ENCODE results near the gene UBAP1L. TPM values are rescaled to one million over a fixed set of nuclear protein-coding genes. Genes with fewer than 3 reads are reported as not detected.

Gene UBAP1L
- total RNA-seq, 1 experiment from 2014 or later: 3.0 TPM

- H3K27me3 Mint-ChIP-seq (ENCODE audit: low read depth): no peaks in the 10 kb centered on the region; the same call in 1 of the 2 replicates
- no peaks in the 10 kb centered on the region for H3K27me3 ChIP-seq (ENCODE audit: insufficient read depth, low read length)
- H4K5ac ChIP-seq (ENCODE audit: insufficient read length, low read depth, low read length): no peak overlapping the region
- H4K20me1 ChIP-seq (ENCODE audit: control insufficient read depth, insufficient read depth, insufficient read length): no peaks in the 10 kb centered on the region
- no peaks in the 10 kb centered on the region for H3K79me2 ChIP-seq (ENCODE audit: insufficient read depth, low read length)
- DNase-seq: no peak
- peaks cover 0 to 15% (median 8%) of the 10 kb centered on the region in 3 experiments; a peak in 6 of 7 replicates for H3K36me3 Mint-ChIP-seq (ENCODE audit: insufficient read depth in 1 of 3, low read depth in 3 of 3)
- H3K79me1 ChIP-seq (ENCODE audit: insufficient read depth, low read depth, low read length, poor library complexity, severe bottlenecking): no peaks in the 10 kb centered on the region
- no peak overlapping the region for H4K91ac ChIP-seq (ENCODE audit: insufficient read length, low read depth, low read length)
- TF ChIP-seq, protein P1, sequence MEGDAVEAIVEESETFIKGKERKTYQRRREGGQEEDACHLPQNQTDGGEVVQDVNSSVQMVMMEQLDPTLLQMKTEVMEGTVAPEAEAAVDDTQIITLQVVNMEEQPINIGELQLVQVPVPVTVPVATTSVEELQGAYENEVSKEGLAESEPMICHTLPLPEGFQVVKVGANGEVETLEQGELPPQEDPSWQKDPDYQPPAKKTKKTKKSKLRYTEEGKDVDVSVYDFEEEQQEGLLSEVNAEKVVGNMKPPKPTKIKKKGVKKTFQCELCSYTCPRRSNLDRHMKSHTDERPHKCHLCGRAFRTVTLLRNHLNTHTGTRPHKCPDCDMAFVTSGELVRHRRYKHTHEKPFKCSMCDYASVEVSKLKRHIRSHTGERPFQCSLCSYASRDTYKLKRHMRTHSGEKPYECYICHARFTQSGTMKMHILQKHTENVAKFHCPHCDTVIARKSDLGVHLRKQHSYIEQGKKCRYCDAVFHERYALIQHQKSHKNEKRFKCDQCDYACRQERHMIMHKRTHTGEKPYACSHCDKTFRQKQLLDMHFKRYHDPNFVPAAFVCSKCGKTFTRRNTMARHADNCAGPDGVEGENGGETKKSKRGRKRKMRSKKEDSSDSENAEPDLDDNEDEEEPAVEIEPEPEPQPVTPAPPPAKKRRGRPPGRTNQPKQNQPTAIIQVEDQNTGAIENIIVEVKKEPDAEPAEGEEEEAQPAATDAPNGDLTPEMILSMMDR (conservative IDR thresholded peaks at IDR 0.05): no peak
- no peak overlapping the region for H3K27ac ChIP-seq (ENCODE audit: insufficient read length, low read depth, low read length)
- H3K9me3 ChIP-seq (ENCODE audit: control insufficient read depth, low read depth, low read length): no peaks in the 10 kb centered on the region
- H2BK120ac ChIP-seq (ENCODE audit: low read depth, low read length, poor library complexity, severe bottlenecking): no peak overlapping the region
- H3K27ac Mint-ChIP-seq: no peak overlapping the region
- H3T11ph ChIP-seq (ENCODE audit: low read length): no peak overlapping the region
- H3K4ac ChIP-seq (ENCODE audit: low read depth, low read length): no peak overlapping the region
- no peak overlapping the region for H3K23ac ChIP-seq (ENCODE audit: insufficient read length, low read depth, low read length)
- H3K18ac ChIP-seq (ENCODE audit: insufficient read length, low read depth, low read length): no peak overlapping the region
- no peak overlapping the region for H3K4me2 ChIP-seq (ENCODE audit: insufficient read depth, insufficient read length, low read length)
- H3K56ac ChIP-seq (ENCODE audit: insufficient read length, low read depth, low read length): no peak overlapping the region
- H2BK20ac ChIP-seq (ENCODE audit: low read depth, low read length, poor library complexity, severe bottlenecking): no peak overlapping the region
- H3K4me1 Mint-ChIP-seq: peaks cover 3 to 6% of the 10 kb centered on the region in 2 experiments; a peak in 2 of 4 replicates
- no peaks in the 10 kb centered on the region for H3K23me2 ChIP-seq (ENCODE audit: insufficient read length, low read depth, low read length, poor library complexity, severe bottlenecking)
- no peak overlapping the region for H2BK5ac ChIP-seq (ENCODE audit: insufficient read length, low read length)
- H2BK15ac ChIP-seq (ENCODE audit: low read depth, low read length): no peak overlapping the region
- WGBS (ENCODE audit: extremely low coverage, insufficient read length, low lambda C conversion rate): no CpG with 5 or more reads among the region's 6 CpGs
- no peak overlapping the region for H3K14ac ChIP-seq (ENCODE audit: insufficient read depth, low read length)
- no peak overlapping the region for H2BK12ac ChIP-seq (ENCODE audit: insufficient read length, low read depth, low read length)
- no peak overlapping the region for H3K9ac ChIP-seq (ENCODE audit: extremely low read depth, insufficient read length, low read length)
- no peak overlapping the region for H4K8ac ChIP-seq (replicated peaks; ENCODE audit: insufficient read length, low read depth, low read length)
- H3K4me3 Mint-ChIP-seq: no peak overlapping the region
- H2AFZ ChIP-seq (ENCODE audit: low read length): no peak overlapping the region
- no peak overlapping the region for H2AK5ac ChIP-seq (ENCODE audit: insufficient read length, low read length)
- no peaks in the 10 kb centered on the region for H3K9me3 Mint-ChIP-seq
- H3K4me1 ChIP-seq (ENCODE audit: insufficient read depth, low read length): no peaks in the 10 kb centered on the region
Observed at GRCh38 chr15:65095747-65096104, 19.3 kb downstream of the UBAP1L start.

Measured in H9 (cell line).